NCI-H526 treated with DMSO at 0.1 percent for 48 hours (cell line): ENCODE measurements around the gene MKKS.

Experiments
- DNase-seq: peaks from one replicate; lab custom pipeline; 2025; lab: John Stamatoyannopoulos, UW

MKKS gene

GRCh38 chr20:10368702-10369041 is 65.3 kb downstream of the MKKS start:
- no peak for DNase-seq

GRCh38 chr20:10367943-10368701 is 65.9 kb downstream of the MKKS start:
- no peak for DNase-seq

- DNase-seq = no peak
Observed at GRCh38 chr20:10367693-10367942, 66.4 kb downstream of the MKKS start.

- DNase-seq = no peak
Observed at GRCh38 chr20:10366898-10367692, 66.9 kb downstream of the MKKS start.

- DNase-seq = no peak
Observed at GRCh38 chr20:10362674-10363073, 71.3 kb downstream of the MKKS start.

GRCh38 chr20:10360878-10361277 is 73.1 kb downstream of the MKKS start:
- no peak for DNase-seq

- DNase-seq = no peak
Observed at GRCh38 chr20:10359621-10360040, 74.4 kb downstream of the MKKS start.

GRCh38 chr20:10357974-10358373 is 76.0 kb downstream of the MKKS start:
- DNase-seq = peak; percentile 77

GRCh38 chr20:10357061-10357708 is 76.8 kb downstream of the MKKS start:
- DNase-seq = no peak

- DNase-seq = no peak
Observed at GRCh38 chr20:10356628-10357027, 77.4 kb downstream of the MKKS start.

GRCh38 chr20:10352934-10353824 is 80.8 kb downstream of the MKKS start:
- DNase-seq = no peak
